Inflammatory macrophage treated with lipopolysaccharide for 1 hour (primary cell): ENCODE results near the gene MAGEE2.
"Not testable (repeated sequence)": the region's sequence is repeated elsewhere in the genome, so short reads cannot be mapped to it uniquely, and the experiment has no call there.

Source experiments
- DNase-seq, 2 donors: peaks; one replicate each; pipeline ENCODE4 v3.0.0-alpha.2; 2020 to 2022

MAGEE2 gene

GRCh38 chrX:75784680-75785491 lies at the start of gene MAGEE2:
TSS of gene MAGEE2 (minus strand) at chrX:75785254. CDS start at chrX:75785051, 203 bp downstream.
- no peak for DNase-seq

GRCh38 chrX:75786290-75786689 lies 1.2 kb upstream of the MAGEE2 start:
- no peak for DNase-seq

GRCh38 chrX:75781611-75782010 lies 3.4 kb downstream of the MAGEE2 start:
- DNase-seq: no peak

- DNase-seq: not testable (repeated sequence)
These were observed 17.0 kb downstream of the MAGEE2 start for GRCh38 chrX:75768063-75768462.

GRCh38 chrX:75748431-75748830 lies 36.6 kb downstream of the MAGEE2 start:
- DNase-seq: no peak

- DNase-seq: peak in 1 of 2 donors; percentile 15
These were observed 38.0 kb downstream of the MAGEE2 start for GRCh38 chrX:75746891-75747639.
